Astrocyte of the hippocampus (primary cell): ENCODE results near the gene YBX2.

Source experiments
- DNase-seq: peaks from one replicate; pipeline ENCODE4 v3.0.0; 2011; ENCODE audit warnings: low read depth, low spot score

Gene YBX2

DNA sequence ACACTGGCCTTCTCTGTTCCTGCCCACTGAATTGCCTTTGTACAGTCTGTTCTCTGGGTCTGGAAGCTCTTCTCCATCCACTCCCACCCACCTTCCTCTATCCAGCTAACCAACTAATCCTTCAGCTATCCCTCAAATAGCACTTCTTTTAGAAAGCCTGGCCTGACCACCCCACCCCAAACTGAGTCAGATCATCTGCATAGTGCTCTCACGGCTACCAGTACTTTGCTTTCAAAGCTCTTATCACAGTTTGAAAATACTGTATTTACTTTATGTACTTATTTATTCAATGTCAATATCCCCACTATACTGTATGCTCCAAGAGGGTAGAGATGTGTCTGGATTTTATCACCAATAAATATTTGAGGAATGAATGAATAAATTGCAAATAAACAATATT is 27.7 kb downstream of the YBX2 start:
- DNase-seq: no peak

DNA sequence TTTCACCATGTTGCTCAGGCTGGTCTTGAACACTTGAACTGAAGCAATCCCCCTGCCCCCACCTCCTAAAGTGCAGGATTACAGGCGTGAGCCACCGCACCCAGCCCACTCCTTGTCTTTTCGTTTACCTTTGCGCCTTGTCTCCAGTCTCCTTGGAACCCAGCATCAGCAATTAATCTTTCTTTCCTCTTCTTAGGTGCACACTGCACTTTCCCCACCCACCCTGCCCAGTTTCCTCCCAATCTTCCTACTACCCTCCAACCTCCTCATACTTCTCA is 30.7 kb downstream of the YBX2 start:
- no peak for DNase-seq

- DNase-seq: no peak
Measured at GRCh38 chr17:7262935-7263800, 31.3 kb downstream of the YBX2 start.

- no peak for DNase-seq
Measured at GRCh38 chr17:7262192-7262934, 32.1 kb downstream of the YBX2 start, which contains the start of gene CLDN7. Gene CLDN7, minus strand, starts transcription at chr17:7262478. Its CDS starts 435 bp downstream, at chr17:7262043.

GRCh38 chr17:7261379-7262191 is 32.9 kb downstream of the YBX2 start:
- no peak for DNase-seq

DNA sequence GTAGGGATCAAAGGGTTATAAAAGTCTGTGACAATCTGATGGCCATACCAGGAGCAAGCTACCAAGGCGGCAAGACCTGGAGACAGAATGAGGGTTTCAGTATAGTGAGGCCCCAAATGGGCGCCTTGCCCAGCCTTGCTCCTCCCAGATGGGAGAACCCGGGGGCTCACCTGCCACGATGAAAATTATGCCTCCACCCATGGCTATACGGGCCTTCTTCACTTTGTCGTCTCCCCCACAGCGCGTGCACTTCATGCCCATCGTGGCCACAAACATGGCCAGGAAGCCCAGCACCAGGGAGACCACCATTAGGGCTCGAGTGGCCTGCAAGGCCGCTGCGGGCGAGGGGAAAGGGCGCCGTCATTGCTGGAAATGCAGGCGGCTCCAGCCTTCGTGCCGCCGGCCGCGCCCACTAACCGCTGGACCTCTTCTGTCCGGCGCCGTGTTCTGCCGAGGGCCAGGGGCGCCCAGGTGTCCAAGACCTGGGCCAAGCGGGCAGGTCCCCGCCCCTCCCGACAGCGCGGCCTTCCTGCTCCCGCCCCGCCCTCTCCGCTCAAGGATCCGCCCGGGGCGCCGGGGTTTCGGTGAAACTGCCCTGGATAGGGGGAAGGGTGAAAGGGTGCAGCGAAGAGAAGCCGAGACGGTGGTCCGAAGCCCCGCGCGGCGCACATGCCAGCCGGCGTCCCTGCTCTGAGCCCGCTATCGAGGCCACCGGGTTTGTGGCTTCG is 33.6 kb downstream of the YBX2 start:
- DNase-seq: peak; percentile 34

- no peak for DNase-seq
Measured at GRCh38 chr17:7260151-7260550, 34.3 kb downstream of the YBX2 start.

DNA sequence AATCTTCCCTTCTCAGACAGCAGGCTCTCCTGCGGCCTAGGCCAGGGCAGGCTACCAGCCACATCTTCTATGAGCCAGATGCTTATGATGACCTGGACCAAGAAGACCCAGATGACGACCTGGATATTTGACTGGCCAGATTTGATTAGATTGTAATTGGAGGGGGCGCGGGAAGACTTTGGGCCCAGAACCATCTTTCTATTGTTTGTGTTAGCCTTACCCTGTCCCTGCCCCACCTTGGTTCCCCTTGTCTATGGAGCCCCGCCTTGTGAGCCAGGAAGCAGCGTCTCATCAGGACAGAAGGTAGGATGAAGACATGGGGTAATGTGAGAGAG is 34.9 kb downstream of the YBX2 start:
- no peak for DNase-seq

DNA sequence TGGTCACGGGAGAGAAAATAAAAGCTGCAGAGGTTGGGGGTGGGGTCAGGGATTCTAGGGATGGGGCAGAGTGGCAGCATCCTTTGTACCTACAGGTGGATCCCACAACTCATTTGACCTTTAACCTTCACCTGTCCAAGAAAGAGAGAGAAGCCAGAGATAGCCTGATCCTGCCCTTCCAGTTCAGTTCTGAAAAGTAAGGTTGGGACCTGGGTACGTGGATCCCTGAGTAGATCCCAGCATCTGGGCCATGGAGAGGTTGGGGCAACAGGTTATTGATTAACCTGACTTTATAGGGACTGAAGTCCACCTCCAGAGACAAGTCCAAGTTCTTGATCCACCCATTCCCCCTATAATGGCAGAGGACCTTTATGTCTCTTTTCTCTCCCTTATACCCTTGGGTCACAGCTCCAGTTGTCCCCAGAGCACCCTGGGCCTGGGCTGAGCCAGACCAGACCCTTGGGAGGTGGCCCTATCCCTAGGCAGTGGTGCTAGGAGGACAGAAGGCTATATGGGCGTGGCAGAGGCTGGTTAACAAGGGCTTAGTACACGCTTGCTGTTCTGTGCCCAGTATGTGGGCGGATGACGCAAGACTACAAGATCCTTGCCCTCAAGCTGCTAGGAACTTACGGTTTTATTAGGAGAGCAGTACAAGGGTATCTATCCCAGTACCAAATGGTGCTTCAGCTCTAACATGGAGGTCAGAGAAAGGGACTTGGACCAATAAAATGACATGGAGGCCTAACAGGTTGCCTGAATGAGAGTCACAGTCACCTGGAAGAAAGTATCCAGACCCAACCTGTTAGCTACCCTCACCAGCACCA is 35.5 kb downstream of the YBX2 start:
- no peak for DNase-seq

GRCh38 chr17:7256766-7257456 is 37.5 kb downstream of the YBX2 start:
- no peak for DNase-seq

- no peak for DNase-seq
Measured at GRCh38 chr17:7254511-7254910, 39.9 kb downstream of the YBX2 start.

DNA sequence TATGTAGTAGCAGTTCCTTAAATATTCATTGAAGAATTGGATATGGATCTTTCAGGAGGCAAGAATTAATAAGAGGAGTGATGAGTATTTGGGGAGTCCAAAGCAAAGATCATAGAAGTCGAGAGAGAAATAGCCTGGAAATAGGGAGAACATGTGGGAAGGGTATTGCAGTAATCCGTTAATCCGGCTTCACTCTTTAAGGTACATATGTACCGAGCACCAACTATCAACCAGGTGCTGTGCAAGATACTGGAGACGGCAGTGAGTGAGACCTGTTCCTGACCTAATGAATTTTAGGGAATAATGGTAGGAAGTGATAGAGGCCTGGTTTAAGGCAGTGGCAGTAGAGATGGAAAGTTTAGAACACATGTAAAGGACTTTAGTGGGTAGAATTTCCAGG is 41.4 kb downstream of the YBX2 start:
- no peak for DNase-seq

DNA sequence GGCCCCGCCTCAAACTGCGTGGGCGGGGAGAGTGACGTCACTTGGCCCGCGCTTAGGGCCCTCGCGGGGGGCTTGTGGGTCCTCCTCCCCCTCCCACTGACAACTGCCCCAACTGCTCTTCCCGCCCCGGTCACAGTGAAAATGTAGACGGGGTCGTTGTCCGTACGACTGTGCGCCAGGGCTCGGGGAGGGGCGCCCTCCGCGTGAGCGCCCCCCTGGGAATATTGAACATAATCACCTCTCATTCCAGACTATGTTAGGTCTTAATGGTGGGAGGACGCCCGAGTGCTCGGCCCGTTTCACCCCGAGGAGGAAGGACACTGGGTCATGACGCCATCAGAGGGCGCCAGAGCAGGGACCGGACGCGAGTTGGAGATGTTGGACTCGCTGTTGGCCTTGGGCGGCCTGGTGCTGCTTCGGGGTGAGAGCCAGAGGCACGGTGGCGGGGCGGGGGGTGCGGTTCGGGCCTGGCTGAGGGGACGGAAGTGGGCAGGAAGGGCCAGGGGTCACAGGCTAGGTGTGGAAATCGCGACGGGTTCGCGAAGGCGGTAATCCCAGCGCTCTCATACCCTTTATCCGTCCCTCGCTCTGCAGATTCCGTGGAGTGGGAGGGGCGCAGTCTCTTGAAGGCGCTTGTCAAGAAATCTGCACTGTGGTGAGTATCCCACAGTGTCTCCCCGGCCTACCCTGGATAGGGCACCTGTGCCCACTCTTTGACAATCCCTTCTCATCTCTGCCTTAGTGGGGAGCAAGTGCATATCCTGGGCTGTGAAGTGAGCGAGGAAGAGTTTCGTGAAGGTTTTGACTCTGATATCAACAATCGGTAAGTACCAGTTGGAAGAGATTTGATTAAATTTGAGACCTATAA is 42.0 kb downstream of the YBX2 start, which contains the start of gene ELP5:
TSS of gene ELP5 (plus strand) at position 40 of the 868 bp plus-strand sequence. CDS start at position 376, 336 bp downstream.
- DNase-seq: peak; percentile 97

GRCh38 chr17:7251661-7252175 is 42.7 kb downstream of the YBX2 start, which contains the start of gene CTDNEP1:
Gene CTDNEP1, minus strand, starts transcription at chr17:7251734. Its CDS starts 438 bp downstream, at chr17:7251296.
- peak; percentile 100 for DNase-seq

DNA sequence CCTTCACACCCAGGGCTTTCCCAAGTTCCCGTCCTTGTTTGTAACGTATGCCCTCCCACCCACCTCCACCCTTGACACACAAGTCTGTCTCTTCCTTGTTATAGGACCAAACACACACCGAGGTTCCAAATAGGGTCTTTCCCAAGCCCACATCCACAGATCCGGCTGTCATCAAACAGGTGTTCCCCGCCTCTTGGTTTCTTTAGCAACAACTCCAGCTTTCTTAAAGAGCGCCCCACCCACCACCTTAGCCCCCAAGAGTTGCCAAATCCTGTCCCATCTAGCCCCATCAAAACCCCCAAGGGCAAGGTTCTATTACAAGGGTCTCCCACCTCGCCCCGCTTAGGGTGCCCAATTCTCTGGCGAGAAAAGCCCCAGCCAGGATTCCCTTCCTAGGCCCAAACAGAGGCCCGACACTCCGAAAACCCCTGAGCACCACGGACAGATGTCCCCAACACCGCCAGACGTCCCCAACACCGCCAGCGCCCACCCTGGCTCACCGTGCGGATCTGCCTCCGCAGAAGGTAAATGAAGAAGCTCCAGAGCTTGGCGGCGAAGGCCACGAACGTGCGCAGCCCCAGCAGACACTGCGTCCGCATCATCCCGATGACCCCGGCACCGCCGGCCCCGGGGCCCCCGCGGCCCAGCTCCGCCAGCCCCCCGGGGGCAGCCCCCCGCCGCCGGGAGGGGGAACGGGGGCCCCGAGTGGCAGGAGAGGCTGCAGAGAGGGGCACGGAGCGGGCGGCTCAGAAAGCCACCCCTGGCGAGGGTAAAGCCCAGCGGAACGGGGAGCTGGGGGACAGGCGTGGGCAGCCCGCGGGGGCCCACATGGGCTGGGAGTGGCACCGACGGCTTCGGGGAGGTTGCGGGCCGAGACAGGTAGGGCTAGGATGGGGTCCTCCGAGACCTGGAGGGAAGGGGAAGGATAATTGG is 43.5 kb downstream of the YBX2 start:
- peak; percentile 36 for DNase-seq

- DNase-seq: no peak
Measured at GRCh38 chr17:7249830-7250229, 44.6 kb downstream of the YBX2 start.

- DNase-seq: no peak
Measured at GRCh38 chr17:7249214-7249613, 45.2 kb downstream of the YBX2 start.

DNA sequence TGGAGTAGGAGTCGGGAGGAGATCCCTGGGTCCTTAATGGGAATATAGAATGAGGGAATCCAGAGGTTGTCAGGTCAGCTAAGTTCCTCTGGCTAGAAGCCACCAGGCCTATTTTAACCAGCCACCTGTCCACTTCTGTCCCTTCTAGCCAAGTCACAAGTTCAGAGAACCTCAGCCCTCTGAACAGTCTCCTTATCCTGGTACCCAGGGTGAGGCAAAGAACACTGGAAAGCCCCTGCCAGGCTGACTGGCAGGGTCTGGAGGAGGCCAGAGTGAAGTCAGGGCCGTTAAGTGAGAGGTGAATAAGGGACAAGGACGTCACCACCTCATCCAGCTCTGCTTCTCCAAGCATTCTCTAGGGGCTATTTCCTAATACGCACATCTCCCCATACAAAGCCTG is 45.6 kb downstream of the YBX2 start:
- no peak for DNase-seq
